Daoy (cell line): ENCODE measurements around the gene S100A12. TPM values are rescaled to one million over a fixed set of nuclear protein-coding genes. Genes with fewer than 3 reads are reported as not detected.
"Not testable (repeated sequence)": the region's sequence is repeated elsewhere in the genome, so short reads cannot be mapped to it uniquely, and the experiment has no call there.

Experiments
- DNase-seq: peaks from one replicate; pipeline ENCODE4 v3.0.0-alpha.2; 2015; ENCODE audit warnings: low read depth
- total RNA-seq: library from RNA; depleted of rRNA; stranded (reverse); fragments of >200 nt; shearing (Covaris generic); gene quantifications from 2 replicates; pipeline ENCODE4 v1.2.3, GENCODE V29; 2014

S100A12 gene
- total RNA-seq, 1 experiment from 2014 or later, result not detected

DNA sequence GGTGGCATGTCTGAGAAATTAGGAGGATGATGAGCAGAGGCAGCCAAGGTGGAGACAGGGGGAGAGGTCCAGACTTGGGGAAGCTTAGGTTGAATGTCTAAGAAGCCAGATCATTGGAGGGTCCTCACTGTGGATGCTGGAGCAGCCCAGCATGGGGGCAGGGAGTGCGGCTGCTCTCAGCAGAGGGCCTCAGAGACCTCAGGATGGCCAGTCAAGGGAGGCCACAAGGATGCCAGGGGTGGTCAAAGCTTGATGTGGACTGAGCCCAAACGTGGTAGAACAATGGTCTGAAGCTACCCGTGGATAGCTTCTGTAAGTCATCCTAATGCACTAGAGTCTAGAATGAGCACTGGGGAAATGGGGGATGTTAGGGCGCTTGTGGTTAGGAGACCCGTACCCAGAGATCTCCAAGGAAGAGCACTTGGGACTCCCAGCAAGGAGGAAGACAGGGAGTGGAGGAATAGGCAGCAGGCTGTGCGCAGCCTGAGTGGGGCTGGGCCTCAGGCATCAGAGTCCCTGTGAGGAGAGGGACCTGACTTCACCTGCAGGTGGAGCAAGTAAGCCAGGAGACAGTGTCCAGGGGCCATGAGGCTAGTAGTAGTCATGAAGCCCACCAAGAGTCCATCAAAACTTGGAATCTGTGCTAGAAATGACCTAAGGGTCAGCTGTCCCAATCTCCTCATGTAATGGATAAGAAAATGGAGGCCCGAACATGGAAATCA is 22.0 kb downstream of the S100A12 start:
- DNase-seq, result peak; percentile 33

- peak; percentile 79 for DNase-seq
Observed at GRCh38 chr1:153352523-153352922, 22.9 kb downstream of the S100A12 start.

DNA sequence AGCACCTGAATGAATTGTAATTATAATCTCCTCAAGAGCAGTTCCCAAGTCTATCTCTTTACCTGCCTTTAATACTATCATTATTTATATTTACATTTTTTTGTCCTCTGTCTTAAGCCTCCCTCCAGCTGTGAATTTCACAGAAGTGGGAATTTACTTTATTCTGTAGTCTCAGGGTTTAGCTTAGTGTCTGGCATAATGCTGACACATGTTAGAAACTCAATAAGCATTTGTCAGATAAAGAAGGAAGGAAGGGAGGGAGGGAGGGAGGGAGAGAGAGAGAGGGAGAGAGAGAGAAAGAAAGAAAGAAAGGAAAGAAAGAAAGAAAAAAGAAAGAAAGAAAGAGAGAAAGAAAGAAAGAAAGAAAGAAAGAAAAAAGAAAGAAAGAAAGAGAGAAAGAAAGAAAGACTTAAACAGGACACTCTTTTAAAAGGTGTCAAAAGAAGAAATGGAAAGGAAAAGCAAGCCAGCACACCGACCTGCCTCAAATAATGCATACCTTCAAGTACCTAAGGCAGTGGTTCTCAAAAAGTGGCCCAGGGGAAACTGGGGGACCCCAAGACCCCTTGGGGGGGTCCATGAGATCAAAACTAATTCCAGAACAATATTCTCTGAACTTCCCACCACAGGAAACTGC is 25.0 kb downstream of the S100A12 start:
- DNase-seq, result no peak

GRCh38 chr1:153349363-153350320 is 25.8 kb downstream of the S100A12 start:
- DNase-seq, result no peak

DNA sequence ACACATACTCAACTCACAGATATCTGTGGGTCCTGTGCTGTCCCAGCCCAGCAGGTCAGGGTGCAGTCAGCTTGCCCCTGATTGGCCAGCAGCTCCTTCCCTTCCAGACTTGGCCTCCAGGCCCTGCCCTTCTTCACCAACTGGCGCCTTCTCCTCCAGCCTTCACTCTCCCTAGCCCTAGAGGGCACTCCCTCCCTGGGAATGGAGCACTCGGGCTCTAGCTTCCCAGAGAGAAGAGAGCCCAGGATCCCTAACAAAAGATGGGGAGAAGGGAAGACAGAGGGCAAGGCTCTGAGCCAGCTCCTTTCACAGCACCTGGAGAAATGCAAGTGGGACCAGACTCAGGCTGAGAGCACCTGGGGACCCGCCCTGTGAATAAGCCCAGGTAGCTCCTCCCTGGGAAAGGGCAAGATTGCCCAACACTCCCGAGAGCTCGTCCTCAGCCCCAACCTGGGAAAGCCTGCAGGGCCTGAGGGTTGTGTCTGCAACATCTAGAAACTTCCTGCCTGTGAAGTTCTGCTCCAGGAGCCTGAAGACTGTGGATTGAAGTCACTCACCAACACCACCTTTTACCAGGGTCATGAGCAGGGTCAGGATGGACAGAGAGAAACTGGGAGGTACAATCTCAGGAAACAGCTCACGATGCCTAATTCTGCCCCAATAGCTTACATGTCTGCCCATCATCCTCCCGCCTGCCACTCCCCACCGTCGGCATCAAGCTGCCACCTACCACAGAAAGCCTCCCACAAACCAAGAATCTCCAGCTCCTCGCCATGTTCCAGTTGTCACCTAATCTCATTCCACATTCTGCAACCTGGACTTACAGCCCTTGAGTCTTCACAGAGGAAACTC is 26.7 kb downstream of the S100A12 start, which contains the start of gene PGLYRP4:
PGLYRP4 (minus strand) TSS at position 331 of the 852 bp plus-strand sequence. CDS start 909 bp downstream, outside the sequence.
- no peak for DNase-seq

DNA sequence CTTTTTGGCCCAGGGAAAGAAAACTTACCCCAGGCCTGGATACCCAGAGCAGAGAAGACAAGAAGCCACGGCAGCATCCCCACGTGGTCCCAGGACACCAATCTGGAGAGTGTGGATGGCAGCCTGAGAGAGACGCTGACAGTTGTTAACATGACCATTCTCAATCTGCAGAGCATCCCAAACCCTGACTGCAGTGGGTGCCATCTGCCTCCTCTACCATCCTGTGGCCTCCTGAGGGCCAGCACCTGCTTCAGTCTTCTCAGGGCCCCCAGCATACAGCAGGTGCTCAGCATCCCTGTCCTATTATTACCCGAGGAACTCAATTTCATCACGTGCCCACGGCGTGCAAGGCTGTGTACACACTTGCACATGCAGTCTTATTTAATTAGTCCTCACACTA is 27.6 kb downstream of the S100A12 start:
- no peak for DNase-seq

GRCh38 chr1:153347049-153347448 is 28.4 kb downstream of the S100A12 start:
- not testable (repeated sequence) for DNase-seq

DNA sequence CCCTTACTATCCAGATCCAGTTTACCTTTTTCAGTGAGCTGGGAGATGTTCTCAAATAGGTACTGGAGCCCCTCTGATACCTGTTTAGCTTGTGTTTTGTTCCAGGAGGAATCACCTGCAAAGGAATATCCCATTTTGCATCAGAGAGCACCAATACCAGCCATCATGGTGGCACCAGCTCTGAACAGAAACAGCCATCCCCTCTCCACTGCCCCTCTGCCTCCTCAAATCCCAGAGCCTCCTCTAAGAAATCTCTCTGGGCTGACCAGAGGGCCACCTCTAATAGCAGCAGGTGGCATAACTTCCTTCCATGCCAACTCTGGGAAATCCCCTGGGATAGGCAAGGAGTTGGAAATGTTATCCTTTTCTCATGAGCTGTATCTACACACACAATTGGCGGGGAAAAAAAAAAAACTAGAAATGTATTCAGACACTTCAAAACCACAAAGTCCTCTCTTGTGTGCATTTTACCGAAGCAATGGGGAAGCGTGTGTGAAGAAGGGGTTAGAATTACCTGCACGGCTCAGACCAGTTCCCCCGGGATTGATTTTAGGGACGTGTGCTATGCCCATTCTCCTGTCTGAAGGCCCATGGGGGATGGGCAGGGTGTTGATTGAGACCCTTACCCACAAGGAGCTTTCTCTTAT is 29.2 kb downstream of the S100A12 start:
- no peak for DNase-seq

DNA sequence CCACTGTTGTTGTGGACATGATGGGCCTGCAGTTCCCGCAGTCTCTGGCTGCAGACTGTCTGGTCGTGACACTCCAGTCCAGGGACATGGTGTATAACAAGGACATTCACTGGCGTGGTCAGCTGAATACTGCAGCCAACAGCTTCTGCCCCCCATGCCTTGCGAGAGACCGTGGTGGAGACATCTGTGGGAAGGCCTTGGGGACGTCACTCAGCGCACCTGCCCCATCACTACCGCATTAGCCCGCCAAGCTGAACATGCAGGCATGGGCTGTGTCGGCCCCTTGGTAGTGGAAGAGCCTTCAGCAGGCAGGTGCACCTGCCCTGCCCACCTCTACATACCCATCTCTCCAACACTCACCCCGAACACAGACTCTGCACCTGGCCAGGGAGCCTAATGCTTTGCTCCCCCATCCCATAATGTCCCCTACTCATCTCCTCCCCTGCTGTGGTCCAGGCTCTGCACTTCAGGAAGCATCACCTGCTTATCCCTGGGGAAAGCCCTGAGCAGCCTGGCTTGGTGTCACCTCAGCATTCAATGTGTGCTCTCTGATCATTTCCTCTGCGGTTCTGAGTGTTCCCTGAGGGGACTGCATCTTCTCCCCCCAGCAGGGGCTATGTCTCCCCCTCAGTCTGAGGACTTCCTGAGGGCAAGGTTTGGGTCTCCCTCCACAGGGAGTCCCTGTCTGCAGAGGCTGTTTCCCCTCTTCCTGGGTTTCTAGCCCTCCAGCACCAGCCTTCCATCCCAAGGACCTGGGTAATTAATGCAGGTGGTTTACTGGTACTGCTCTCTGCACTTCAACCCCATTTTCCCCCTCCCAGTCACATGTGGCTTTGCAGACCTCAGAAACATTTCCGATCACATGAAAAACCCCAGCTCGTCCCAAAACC is 30.0 kb downstream of the S100A12 start:
- no peak for DNase-seq

GRCh38 chr1:153344718-153345025 is 30.7 kb downstream of the S100A12 start:
- DNase-seq, result no peak

- no peak for DNase-seq
Observed at GRCh38 chr1:153343811-153344717, 31.4 kb downstream of the S100A12 start.

DNA sequence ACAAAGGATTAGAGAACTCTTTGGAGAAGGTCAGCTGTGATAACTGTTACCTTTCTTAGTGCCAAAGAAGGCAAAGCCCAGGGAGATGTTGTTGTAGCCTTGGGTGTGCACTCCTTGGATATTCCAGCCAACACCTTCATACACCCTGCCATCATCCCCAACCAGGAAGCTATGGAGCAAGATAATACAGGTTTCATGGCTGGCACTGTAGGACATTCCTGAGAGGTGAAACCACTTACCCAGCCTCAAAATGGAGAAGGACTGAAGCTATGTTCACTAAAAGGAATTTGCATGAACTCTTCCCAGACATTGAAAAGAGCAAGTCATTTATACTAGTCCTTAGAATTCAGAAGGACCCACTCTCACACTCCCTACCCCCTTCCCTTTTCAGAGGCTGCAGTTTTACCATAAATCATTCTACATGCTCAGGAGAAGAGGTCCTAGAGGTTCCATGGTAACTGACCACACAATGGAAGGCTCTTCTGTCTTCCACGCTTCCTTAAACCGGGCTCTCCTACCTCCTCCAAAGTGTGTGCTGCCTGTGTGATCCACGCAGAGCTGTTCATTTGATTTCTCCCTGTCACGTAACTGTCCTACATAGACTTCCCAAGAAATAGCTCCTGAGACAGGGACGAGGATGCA is 32.3 kb downstream of the S100A12 start:
- no peak for DNase-seq

DNA sequence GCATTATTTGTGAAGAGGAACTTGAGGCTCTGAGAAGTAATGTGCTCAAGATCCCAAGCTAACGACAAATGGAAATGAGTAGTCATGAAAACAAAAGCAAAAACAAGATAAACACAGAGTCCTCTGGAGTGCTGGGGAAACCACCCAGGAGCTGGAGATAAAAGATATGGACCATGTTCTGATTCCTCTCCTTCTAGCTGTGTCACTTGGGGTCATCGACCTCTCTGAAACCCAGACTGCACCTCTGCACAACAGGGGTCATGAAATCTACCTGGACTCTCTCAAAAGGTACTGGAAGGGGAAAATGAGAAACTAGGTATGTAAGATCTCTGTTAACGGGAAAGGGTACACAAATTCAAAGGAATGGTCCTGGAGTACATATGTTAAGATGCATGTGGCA is 33.2 kb downstream of the S100A12 start:
- no peak for DNase-seq

DNA sequence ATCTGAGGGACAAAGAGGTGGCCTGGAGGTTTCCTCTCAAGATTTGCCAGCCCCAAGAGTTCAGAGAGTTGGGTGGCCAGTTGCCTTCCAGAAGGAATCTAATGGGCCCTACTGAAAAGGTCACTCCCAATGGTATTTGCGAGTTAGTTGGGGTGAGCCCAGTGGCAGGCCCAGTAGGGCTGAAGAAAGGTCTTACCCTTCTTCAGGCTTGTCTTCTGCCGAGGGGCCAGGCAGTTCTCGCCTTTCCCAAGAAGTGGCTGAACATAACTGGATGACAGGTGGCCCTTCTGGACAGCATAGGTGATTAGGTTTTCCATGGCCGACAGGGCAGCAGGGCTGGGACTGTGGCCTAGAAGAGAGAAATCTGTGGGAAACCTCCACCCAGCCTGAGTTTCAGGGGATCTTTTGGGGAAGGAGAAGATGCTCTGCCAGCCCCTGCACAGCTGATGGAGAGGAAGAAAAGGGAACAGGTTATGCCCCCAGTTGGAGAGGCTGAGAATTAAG is 33.9 kb downstream of the S100A12 start:
- no peak for DNase-seq

GRCh38 chr1:153340356-153340755 is 35.1 kb downstream of the S100A12 start:
- no peak for DNase-seq

- DNase-seq, result no peak
Observed at GRCh38 chr1:153339802-153340201, 35.6 kb downstream of the S100A12 start.

GRCh38 chr1:153337980-153338853 is 37.2 kb downstream of the S100A12 start:
- no peak for DNase-seq
